HFF-Myc (cell line): ENCODE data around the gene METAP1D.

Experiments
- DNase-seq: peaks from one replicate; pipeline ENCODE4 v3.0.0-alpha.2; 2011; ENCODE audit warnings: low read depth; ENCODE audit errors: extremely low read depth
- H3K4me3 ChIP-seq: replicated peaks from 2 replicates; pipeline ENCODE4 v1.5.1; 2011; ENCODE audit warnings: low read depth, mild to moderate bottlenecking, control low read depth, low read length
- CTCF ChIP-seq: IDR thresholded peaks from 2 replicates; pipeline ENCODE4 v1.5.1; 2012; ENCODE audit warnings: mild to moderate bottlenecking, low read depth, low read length, control low read depth; ENCODE audit errors: missing control alignments

METAP1D gene

GRCh38 chr2:172074254-172074653 lies 74.5 kb downstream of the METAP1D start:
- no peak for DNase-seq
- H3K4me3 ChIP-seq = no peak overlapping the region
- TF ChIP-seq CTCF = no peak

GRCh38 chr2:172079416-172079815 lies 79.7 kb downstream of the METAP1D start:
- TF ChIP-seq CTCF = no peak

GRCh38 chr2:172079838-172080640 lies 80.3 kb downstream of the METAP1D start:
- no peak for DNase-seq
- H3K4me3 ChIP-seq = no peak overlapping the region
- TF ChIP-seq CTCF = no peak

More at GRCh38 chr2:172079416-172079815, 79.7 kb downstream of the METAP1D start:
- no peak overlapping the region for H3K4me3 ChIP-seq
- DNase-seq = no peak

GRCh38 chr2:172080641-172081220 lies 81.0 kb downstream of the METAP1D start:
- H3K4me3 ChIP-seq = no peak overlapping the region
- DNase-seq = no peak
- TF ChIP-seq CTCF = no peak

- H3K4me3 ChIP-seq = no peak overlapping the region
- no peak for TF ChIP-seq CTCF
- DNase-seq = no peak
Observed at GRCh38 chr2:172081221-172082022, 81.7 kb downstream of the METAP1D start.

GRCh38 chr2:172082105-172082943 lies 82.6 kb downstream of the METAP1D start:
- no peak overlapping the region for H3K4me3 ChIP-seq
- DNase-seq = no peak

More at GRCh38 chr2:172082105-172082943, 82.6 kb downstream of the METAP1D start:
- no peak for TF ChIP-seq CTCF
